HL-60 (cell line): Measurements from ENCODE around the gene DEPDC1B.

Experiments
- DNase-seq, 2 experiments: peaks; one replicate each; pipeline ENCODE4 v3.0.0-alpha.2; 2010 to 2020; ENCODE audit warnings: low read depth in 1 of 2, low spot score in 1 of 2
- H3K27ac ChIP-seq: fragments of 250-450 bp; sonication (Bioruptor Pico); replicated peaks from 2 replicates; pipeline ENCODE4 v1.5.1; 2020; ENCODE audit warnings: mild to moderate bottlenecking, moderate library complexity
- H3K27me3 ChIP-seq: fragments of 250-450 bp; sonication (Bioruptor Pico); 2 replicates; pipeline ENCODE4 v1.5.1; 2021; ENCODE audit warnings: mild to moderate bottlenecking, moderate library complexity; ENCODE audit not compliant: insufficient read depth, poor library complexity, severe bottlenecking
- H3K4me3 ChIP-seq: replicated peaks from 2 replicates; pipeline ENCODE4 v1.5.1; 2011; ENCODE audit warnings: mild to moderate bottlenecking, control low read depth, low read length; ENCODE audit not compliant: insufficient read depth
- CTCF ChIP-seq: IDR thresholded peaks from one replicate; pipeline ENCODE4 v1.5.1; 2011; ENCODE audit warnings: low read length, control low read depth, inconsistent platforms; ENCODE audit not compliant: insufficient read depth
- GABPA ChIP-seq: IDR thresholded peaks from 2 replicates; pipeline ENCODE4 v1.6.1; 2012; ENCODE audit warnings: low read depth
- POLR2AphosphoS5 ChIP-seq: IDR thresholded peaks from 2 replicates; pipeline ENCODE4 v1.6.1; 2012; ENCODE audit warnings: low read depth
- REST ChIP-seq: IDR thresholded peaks from 2 replicates; pipeline ENCODE4 v1.6.1; 2012; ENCODE audit warnings: low read depth; ENCODE audit not compliant: insufficient replicate concordance
- SPI1 ChIP-seq: IDR thresholded peaks from 2 replicates; pipeline ENCODE4 v1.6.1; 2012; ENCODE audit warnings: low read depth, mild to moderate bottlenecking, borderline replicate concordance
- long read RNA-seq: library from polyadenylated mRNA; unstranded; transcript quantifications from one replicate; pipeline ENCODE4 v2.0.0, GENCODE V29; 2020

DEPDC1B gene
- long read RNA-seq, transcript DEPDC1B-202 (10 exons, 1,569 nt) = minor isoform, 5 of 122 reads
- long read RNA-seq, transcript DEPDC1B-201 (11 exons, 2,499 nt) = major isoform, 100 of 122 reads
- long read RNA-seq, partial matches to known transcripts = 6 of 122 reads
- long read RNA-seq, other reads (novel, unspliced or antisense) = 11 of 122 reads

- peak within 1 kb of the TSS; percentile 79 for H3K27ac ChIP-seq
- TF ChIP-seq REST (peak; percentile 16), CTCF (no peak), GABPA (peak; percentile 50; the same call in 1 of the 2 replicates), POLR2AphosphoS5 (no peak; the same call in 1 of the 2 replicates)
- peak; percentile 27 to 76 for DNase-seq
- no peaks in the 10 kb centered on the region for H3K27me3 ChIP-seq
- H3K4me3 ChIP-seq = peak within 1 kb of the TSS; percentile 68
These were observed at the start of gene DEPDC1B for GRCh38 chr5:60699609-60700415. TSS of gene DEPDC1B (minus strand) at chr5:60700166. CDS start at chr5:60700093, 73 bp downstream.

GRCh38 chr5:60744682-60745081 lies 44.7 kb upstream of the DEPDC1B start:
- no peak for DNase-seq
- H3K4me3 ChIP-seq = no peak overlapping the region
- no peak overlapping the region for H3K27ac ChIP-seq
- TF ChIP-seq REST = no peak
- TF ChIP-seq CTCF = no peak
- TF ChIP-seq POLR2AphosphoS5 = no peak
- no peak for TF ChIP-seq SPI1
- TF ChIP-seq GABPA = no peak
- H3K27me3 ChIP-seq = no peaks in the 10 kb centered on the region

GRCh38 chr5:60743511-60744314 lies 43.7 kb upstream of the DEPDC1B start:
- no peak overlapping the region for H3K27ac ChIP-seq

GRCh38 chr5:60740322-60740721 lies 40.4 kb upstream of the DEPDC1B start:
- no peak overlapping the region for H3K4me3 ChIP-seq
- TF ChIP-seq POLR2AphosphoS5 (no peak), SPI1 (no peak), CTCF (no peak), GABPA (no peak), REST (no peak)
- DNase-seq = no peak

More at GRCh38 chr5:60743511-60744314, 43.7 kb upstream of the DEPDC1B start:
- Histone ChIP-seq H3K27me3 (no peaks in the 10 kb centered on the region), H3K4me3 (no peak overlapping the region)
- TF ChIP-seq SPI1 = no peak
- TF ChIP-seq POLR2AphosphoS5 = no peak
- TF ChIP-seq GABPA = no peak
- no peak for DNase-seq

More at GRCh38 chr5:60740322-60740721, 40.4 kb upstream of the DEPDC1B start:
- no peak overlapping the region for H3K27ac ChIP-seq
- H3K27me3 ChIP-seq = no peaks in the 10 kb centered on the region
